ENCODE measurements around the gene CALU.

CALU gene

GRCh38 chr7:128739048-128739962 lies at the start of gene CALU:
TSS of gene CALU (plus strand) at chr7:128739359. CDS start at chr7:128748584, 9,225 bp downstream.
- DNase-seq, result peak; percentile 89 to 93 (median 92)

DNA sequence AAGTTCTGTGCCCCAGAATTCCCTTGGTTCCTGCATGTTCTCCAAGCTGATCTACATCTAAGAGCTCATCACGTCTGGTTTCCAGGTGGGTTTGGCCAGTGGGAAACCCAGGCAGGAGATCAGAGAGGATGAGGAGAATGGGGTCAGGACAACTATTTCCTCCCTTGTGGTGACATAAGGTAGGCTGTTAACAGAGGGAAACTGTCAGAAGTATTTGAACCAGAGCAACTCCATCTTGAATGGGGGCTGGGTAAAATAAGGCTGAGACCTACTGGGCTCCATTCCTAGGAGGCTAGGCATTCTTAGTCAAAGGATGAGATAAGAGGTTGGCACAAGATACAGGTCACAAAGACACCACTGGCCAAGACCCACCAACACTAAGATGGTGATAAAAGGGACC lies 47.9 kb upstream of the CALU start:
- DNase-seq, result no peak

DNA sequence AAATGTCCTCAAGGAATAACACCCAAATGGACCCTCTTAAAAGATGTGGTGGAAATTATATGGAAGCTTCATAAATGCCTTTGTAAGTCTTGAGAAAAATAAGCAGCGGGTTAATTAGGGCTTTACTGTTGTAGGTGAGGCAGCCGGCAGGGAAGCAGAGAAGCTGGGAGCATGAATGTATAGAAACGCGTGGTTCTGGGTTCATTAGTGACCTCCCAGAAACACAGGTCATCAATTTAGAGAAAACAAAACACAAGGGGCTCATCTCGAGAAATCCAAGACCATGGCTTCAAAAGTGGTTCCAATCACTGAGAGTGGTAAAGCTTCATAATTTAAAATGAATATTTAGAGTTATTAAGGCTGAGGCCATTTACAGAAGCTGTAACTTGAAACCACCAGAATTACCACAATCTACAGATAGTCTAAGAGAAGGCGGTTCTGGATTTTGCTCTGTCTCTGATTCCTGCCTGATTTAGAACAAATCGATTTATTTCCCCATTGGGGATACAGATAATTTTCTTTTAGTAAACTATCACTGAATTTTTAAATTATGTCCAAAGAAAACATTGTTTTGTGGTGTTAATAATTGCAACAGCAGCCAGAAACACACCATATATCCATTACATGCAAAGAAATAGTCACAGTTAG lies 46.4 kb upstream of the CALU start:
- no peak for DNase-seq

DNA sequence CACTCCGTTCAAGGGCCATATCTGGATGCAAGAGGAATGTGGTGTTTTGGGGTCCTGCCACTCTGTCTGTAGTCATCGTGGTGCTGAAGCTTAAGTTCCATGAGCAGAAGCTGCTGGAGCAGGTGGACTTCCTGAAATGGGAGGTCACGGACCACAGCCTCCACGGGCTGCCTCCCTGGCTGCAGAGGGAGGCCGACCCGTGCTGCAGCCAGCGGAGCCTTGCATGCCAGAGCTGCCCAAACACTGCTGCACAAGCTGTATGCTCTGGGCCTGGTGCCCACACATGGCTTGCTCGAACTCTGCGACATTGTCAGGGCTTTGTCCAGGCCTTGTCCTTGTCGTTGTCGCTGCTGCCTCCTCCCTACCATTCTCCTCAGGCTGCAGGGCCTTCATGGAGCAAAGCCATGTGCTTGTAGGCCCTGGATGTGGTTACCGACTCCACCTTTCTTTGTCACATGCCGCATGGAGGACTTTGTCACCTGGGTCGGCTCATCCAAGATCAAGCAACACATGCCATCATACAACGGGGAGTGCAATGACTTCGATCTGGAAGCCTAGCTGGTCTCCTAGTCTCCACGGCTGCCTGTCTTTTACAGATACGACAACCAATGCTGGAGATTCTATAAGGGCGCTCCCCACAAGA lies 45.7 kb upstream of the CALU start:
- no peak for DNase-seq

- no peak for DNase-seq
These were observed 44.4 kb upstream of the CALU start for GRCh38 chr7:128694738-128695137.

GRCh38 chr7:128697302-128697905 lies 41.8 kb upstream of the CALU start:
- DNase-seq, result peak in 5 of 6 experiments; percentile 2 to 31 (median 24)

GRCh38 chr7:128699196-128699712 lies 39.9 kb upstream of the CALU start:
- no peak for DNase-seq

DNA sequence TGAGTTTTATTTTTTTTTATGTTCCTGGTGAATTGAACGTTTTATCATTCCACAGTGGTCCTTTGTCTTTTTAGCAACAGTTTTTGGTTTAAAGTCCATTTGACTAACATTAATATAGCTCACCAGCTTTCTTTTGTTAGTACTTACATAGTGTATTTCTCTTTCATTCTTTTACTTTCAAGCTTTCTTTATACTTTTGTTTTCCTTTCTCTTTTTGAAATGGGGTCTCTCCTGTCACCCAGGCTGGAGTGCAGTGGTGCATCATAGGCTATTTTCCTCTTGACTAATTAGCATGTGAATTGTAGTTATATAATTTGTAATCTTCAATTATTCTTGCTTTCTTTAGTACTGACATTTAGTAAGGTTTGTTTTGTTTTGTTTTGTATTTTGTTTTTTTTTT lies 39.3 kb upstream of the CALU start:
- no peak for DNase-seq

GRCh38 chr7:128701062-128701785 lies 37.9 kb upstream of the CALU start:
- DNase-seq, result no peak

GRCh38 chr7:128703609-128704241 lies 35.4 kb upstream of the CALU start:
- DNase-seq, result no peak

GRCh38 chr7:128705891-128706333 lies 33.2 kb upstream of the CALU start:
- no peak for DNase-seq

GRCh38 chr7:128707752-128708151 lies 31.4 kb upstream of the CALU start:
- no peak for DNase-seq

- no peak for DNase-seq
These were observed 30.9 kb upstream of the CALU start for GRCh38 chr7:128708235-128708634.

DNA sequence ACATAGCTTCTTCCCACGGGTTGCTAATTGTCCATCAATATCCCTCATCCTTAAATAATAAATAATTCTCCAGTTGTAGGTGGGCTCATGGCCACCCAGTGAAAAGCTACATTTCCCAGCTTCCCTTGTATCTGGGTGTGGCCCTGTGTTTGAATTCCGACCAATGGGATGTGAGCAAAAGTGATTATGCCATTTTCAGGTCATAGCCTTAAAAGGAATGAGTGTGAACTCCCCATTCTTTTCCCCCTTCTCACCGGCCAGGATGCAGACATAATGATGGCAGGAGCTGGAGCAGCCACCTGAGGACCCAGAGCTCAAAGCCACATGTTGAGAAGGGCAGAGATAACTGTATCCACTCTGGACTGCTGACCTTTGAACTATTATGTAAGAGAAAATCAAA lies 30.3 kb upstream of the CALU start:
- DNase-seq, result no peak

DNA sequence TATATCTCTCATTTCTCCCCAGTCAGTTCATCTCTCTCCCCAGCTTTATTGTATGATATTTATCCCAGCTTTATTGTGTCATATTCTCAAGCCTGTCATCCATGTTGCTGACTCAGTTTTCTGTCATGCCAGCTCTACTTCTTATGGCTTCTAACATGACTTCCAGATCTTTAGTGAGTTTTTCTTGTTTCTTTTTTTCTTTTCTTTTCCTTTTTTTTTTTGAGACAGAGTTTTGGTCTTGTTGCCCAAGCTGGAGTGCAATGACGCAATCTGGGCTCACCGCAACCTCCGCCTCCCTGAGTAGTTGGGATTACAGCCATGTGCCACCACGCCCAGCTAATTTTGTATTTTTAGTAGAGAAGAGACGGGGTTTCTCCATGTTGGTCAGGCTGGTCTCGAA lies 28.7 kb upstream of the CALU start:
- no peak for DNase-seq

DNA sequence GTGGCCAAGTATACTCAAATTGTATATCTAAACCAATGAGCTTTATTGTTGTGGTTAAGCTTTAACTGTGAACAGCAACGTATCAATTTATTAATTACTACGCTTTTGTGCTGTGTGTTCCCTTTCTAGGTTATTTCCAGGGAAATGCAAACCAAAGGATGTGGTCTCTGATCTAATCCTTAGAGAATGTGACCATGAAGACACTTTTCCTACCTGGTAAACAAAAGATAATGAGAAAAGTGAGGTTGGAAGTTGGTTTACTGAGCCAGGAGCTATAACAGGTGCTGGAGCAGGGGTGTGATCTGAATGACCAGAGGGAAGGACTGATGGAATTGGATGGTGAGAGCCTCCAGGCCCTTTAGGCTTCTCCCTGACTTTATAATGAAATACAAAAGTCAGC lies 25.4 kb upstream of the CALU start:
- DNase-seq, result no peak

DNA sequence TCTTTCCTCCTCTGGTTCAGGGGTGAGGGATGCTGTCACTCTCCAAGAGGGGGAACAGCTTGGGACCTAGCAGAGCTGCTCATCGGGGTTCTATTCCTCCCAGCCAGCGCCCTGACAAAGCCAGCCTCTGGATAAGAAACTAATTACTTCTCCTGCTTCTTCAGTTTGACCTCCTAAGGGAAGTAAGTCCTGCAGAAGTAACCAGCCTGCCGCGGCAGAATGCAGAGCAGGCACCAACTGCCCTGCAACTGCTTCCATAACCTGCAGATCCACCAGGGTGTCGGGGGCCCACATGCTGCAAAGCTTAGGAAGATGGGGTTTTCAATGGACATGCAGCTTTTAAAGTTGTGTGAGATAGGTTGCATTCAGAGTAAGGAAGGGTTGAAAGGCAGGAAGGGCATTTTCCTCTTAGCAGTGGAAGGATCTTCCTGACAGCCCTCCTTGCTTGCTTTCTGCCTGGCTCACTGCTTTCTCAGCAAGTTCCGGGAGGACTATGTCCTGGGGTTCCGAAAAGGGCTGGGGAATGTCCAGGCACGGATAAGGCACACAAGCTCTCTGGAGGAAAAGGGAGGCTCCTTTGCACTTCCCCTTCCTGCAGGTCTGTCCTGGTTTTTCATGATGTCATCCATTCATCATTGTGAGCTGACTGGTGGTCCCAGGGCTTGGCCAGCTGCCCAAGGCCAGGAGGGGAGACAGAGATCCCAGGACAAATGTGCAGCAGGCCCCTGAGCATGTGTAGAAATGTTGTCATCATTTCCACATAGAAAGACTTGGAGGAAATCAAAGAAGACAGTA lies 24.3 kb upstream of the CALU start:
- no peak for DNase-seq

DNA sequence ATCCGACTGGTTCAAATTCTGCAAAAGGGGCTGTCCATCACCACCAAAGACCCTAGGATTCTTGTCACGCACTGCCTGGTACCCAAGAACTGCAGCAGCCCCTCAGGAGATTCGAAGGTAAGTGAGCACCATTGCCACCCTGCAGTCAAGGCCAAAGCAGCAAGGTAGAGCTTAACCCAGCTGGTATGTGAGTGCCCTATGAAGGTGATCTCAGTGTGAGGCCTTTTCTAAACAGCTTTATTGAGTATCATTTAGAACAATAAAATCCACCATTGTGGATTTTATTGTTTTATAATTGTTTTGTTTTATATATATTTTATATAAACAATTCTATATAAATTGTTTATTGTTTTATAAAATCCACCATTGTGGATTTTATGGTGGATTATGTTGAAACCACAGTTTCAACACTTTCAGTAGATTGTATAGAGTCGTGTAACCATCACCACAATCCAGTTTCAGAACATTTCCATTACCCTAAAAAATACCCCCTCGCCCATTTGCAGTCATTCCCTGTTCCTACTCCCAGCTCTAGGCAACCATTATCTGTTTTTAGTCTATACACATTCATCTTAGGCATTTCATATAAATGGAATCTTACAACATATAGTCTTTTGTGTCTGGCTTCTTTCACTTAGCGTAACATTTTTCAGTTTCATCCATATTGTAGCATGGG lies 20.1 kb upstream of the CALU start:
- no peak for DNase-seq

DNA sequence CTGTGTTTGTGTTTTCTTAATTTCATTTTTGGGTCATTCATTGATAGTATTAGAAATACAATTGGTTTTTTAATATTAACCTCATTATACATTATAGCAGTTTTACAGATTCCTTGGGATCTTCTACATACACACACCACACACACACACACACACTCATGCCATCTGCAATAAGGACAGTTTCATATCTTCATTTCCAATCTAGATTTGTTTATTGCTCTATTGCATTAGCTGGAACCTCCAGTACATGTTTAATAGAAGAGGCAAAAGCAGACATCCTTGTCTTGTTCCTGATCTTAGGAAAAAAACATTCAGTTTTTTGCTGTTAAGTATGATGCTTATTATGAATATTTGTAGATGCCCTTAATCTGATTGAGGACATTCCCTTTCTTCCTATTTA lies 17.8 kb upstream of the CALU start:
- DNase-seq, result no peak

GRCh38 chr7:128724743-128725142 lies 14.4 kb upstream of the CALU start:
- no peak for DNase-seq
